GM23338 (cell line): ENCODE data around the gene PARD6A. TPM values are rescaled to one million over a fixed set of nuclear protein-coding genes. Genes with fewer than 3 reads are reported as not detected.

Source experiments
- ATAC-seq: fragments of 200-7000 bp; cut with Tn5 transposase; 3 replicates; pipeline ENCODE4 v1.9.1; 2020
- DNase-seq: peaks from one replicate; pipeline ENCODE4 v3.0.0-alpha.2; 2015; ENCODE audit warnings: low spot score
- H2AFZ ChIP-seq: fragments of 200-600 bp; sonication (generic); 2 replicates; pipeline ENCODE4 v1.8.0; 2016; ENCODE audit warnings: antibody characterized with exemption, mild to moderate bottlenecking, moderate library complexity
- H3F3A ChIP-seq: fragments of 200-600 bp; sonication (generic); replicated peaks from 2 replicates; pipeline ENCODE4 v1.8.0; 2017; ENCODE audit warnings: antibody characterized with exemption, mixed run types, low read depth
- H3K27ac ChIP-seq: fragments of 200-600 bp; sonication (generic); 2 replicates; pipeline ENCODE4 v1.6.1; 2016; ENCODE audit warnings: low read depth
- H3K27me3 ChIP-seq: fragments of 200-600 bp; sonication (generic); 2 replicates; pipeline ENCODE4 v1.8.0; 2016; ENCODE audit warnings: mild to moderate bottlenecking, mixed run types, moderate library complexity; ENCODE audit not compliant: insufficient read depth
- H3K36me3 ChIP-seq: fragments of 200-600 bp; sonication (generic); 2 replicates; pipeline ENCODE4 v1.8.0; 2016; ENCODE audit warnings: mild to moderate bottlenecking; ENCODE audit not compliant: insufficient read depth
- H3K4me1 ChIP-seq: fragments of 200-600 bp; sonication (generic); 2 replicates; pipeline ENCODE4 v1.8.0; 2016; ENCODE audit warnings: mild to moderate bottlenecking, moderate library complexity; ENCODE audit not compliant: insufficient read depth
- H3K4me2 ChIP-seq: fragments of 200-600 bp; sonication (generic); 2 replicates; pipeline ENCODE4 v1.7.1; 2017; ENCODE audit warnings: mixed run types
- H3K4me3 ChIP-seq: fragments of 200-600 bp; sonication (generic); 2 replicates; pipeline ENCODE4 v1.6.1; 2016; ENCODE audit warnings: mixed run types
- H3K79me2 ChIP-seq: fragments of 200-600 bp; sonication (generic); replicated peaks from 2 replicates; pipeline ENCODE4 v1.8.0; 2017; ENCODE audit warnings: mild to moderate bottlenecking; ENCODE audit not compliant: insufficient read depth
- H3K9me2 ChIP-seq: fragments of 200-600 bp; sonication (generic); 2 replicates; pipeline ENCODE4 v1.8.0; 2017; ENCODE audit not compliant: insufficient read depth
- H4K20me1 ChIP-seq: fragments of 200-600 bp; sonication (generic); replicated peaks from 2 replicates; pipeline ENCODE4 v1.8.0; 2017; ENCODE audit warnings: mild to moderate bottlenecking; ENCODE audit not compliant: insufficient read depth
- H3K27ac Mint-ChIP-seq: 2 replicates; pipeline ENCODE4 v1.8.0; 2020; ENCODE audit warnings: inconsistent platforms, mild to moderate bottlenecking, moderate library complexity, mixed read lengths
- H3K27me3 Mint-ChIP-seq: 3 replicates; pipeline ENCODE4 v1.8.0; 2022; ENCODE audit warnings: low read depth, mild to moderate bottlenecking, moderate library complexity, mixed read lengths, inconsistent platforms; ENCODE audit not compliant: insufficient read depth, poor library complexity
- H3K36me3 Mint-ChIP-seq: 3 replicates; pipeline ENCODE4 v1.8.0; 2021; ENCODE audit warnings: low read depth, mild to moderate bottlenecking, inconsistent platforms, moderate library complexity, mixed read lengths
- H3K4me1 Mint-ChIP-seq: 3 replicates; pipeline ENCODE4 v1.8.0; 2020; ENCODE audit warnings: mild to moderate bottlenecking, inconsistent platforms, mixed read lengths
- H3K4me3 Mint-ChIP-seq: 3 replicates; pipeline ENCODE4 v1.8.0; 2021; ENCODE audit warnings: moderate library complexity, mild to moderate bottlenecking, inconsistent platforms, mixed read lengths
- H3K9me3 Mint-ChIP-seq: 3 replicates; pipeline ENCODE4 v1.8.0; 2020; ENCODE audit warnings: moderate library complexity, mild to moderate bottlenecking, inconsistent platforms, mixed read lengths
- CREB1 ChIP-seq: fragments of 250-450 bp; sonication (Bioruptor Pico); IDR thresholded peaks from 2 replicates; pipeline ENCODE4 v1.5.0; 2020; ENCODE audit warnings: low read depth, mild to moderate bottlenecking, moderate library complexity
- CTCF ChIP-seq, 2 experiments: fragments of 200-600 bp in 1 of 2; sonication (generic) in 1 of 2; conservative IDR thresholded peaks; 2 replicates each; pipeline versions ENCODE4 v1.5.1 to v1.6.1; 2016 to 2017; ENCODE audit warnings: antibody characterized with exemption in 2 of 2, low read depth in 2 of 2, mild to moderate bottlenecking in 2 of 2, moderate library complexity in 1 of 2
- EZH2 ChIP-seq: fragments of 200-600 bp; sonication (generic); IDR thresholded peaks from one replicate; pipeline ENCODE4 v1.8.0; 2017; ENCODE audit warnings: antibody characterized with exemption, mild to moderate bottlenecking, low read depth; ENCODE audit not compliant: unreplicated experiment
- EZH2phosphoT487 ChIP-seq: fragments of 200-600 bp; sonication (generic); IDR thresholded peaks from one replicate; pipeline ENCODE4 v1.8.1; 2018; ENCODE audit warnings: antibody characterized with exemption; ENCODE audit not compliant: unreplicated experiment
- NANOG ChIP-seq: IDR thresholded peaks from 2 replicates; pipeline ENCODE4 v1.6.1; 2016; ENCODE audit warnings: antibody characterized with exemption, borderline replicate concordance
- POLR2AphosphoS5 ChIP-seq: IDR thresholded peaks from 2 replicates; pipeline ENCODE4 v1.6.1; 2016; ENCODE audit warnings: antibody characterized with exemption, low read depth
- ZNF462 ChIP-seq: fragments of 250-450 bp; sonication (Bioruptor Pico); IDR thresholded peaks from 2 replicates; pipeline ENCODE4 v1.5.0; 2020; ENCODE audit warnings: mild to moderate bottlenecking, moderate library complexity
- long read RNA-seq: library from polyadenylated mRNA; unstranded; transcript quantifications from one replicate; pipeline ENCODE4 v2.0.0, GENCODE V29; 2020; ENCODE audit not compliant: unreplicated experiment
- polyA plus RNA-seq: library from polyadenylated mRNA; unstranded; fragments of >200 nt; fragmentation: Nextera tagmentation; extraction: Ambion mirVana; gene quantifications from 2 replicates; pipeline ENCODE4 v1.2.1, GENCODE V29; 2016
- total RNA-seq: library from RNA; depleted of rRNA; stranded (reverse); fragments of >200 nt; shearing (Covaris generic); gene quantifications from 2 replicates; pipeline ENCODE4 v1.2.3, GENCODE V29; 2014; rRNA removed

Gene PARD6A
- total RNA-seq (15.1 and 15.7 TPM in 2 replicates), polyA plus RNA-seq (9.1 and 11.1 TPM in 2 replicates)
- long read RNA-seq, transcript PARD6A-202 (3 exons, 1,260 nt): major isoform, 8 of 12 reads
- long read RNA-seq, partial matches to known transcripts: 1 of 12 reads
- long read RNA-seq, other reads (novel, unspliced or antisense): 1 of 12 reads

GRCh38 chr16:67660564-67661028 lies at the start of gene PARD6A:
Gene PARD6A, plus strand, starts transcription at chr16:67660960. Its CDS starts 79 bp downstream, at chr16:67661039.
- H4K20me1 ChIP-seq: peaks cover 5% of the 10 kb centered on the region; the same call in 1 of the 2 replicates
- H3K4me2 ChIP-seq: peak within 1 kb of the TSS; percentile 99
- peaks cover 31% of the 10 kb centered on the region for H3K27me3 Mint-ChIP-seq
- peaks cover 7% of the 10 kb centered on the region; the same call in 1 of the 2 replicates for H3K4me1 ChIP-seq
- DNase-seq (peak; percentile 99), ATAC-seq (peak; percentile 58)
- peak within 1 kb of the TSS; percentile 72 for H3K27ac ChIP-seq
- H2AFZ ChIP-seq: peak within 1 kb of the TSS; percentile 99
- no peaks in the 10 kb centered on the region for H3K36me3 ChIP-seq
- H3K4me3 Mint-ChIP-seq: peak within 1 kb of the TSS; percentile 90
- H3K27me3 ChIP-seq: 0 out of 2 replicates have a peak, but pooled peaks cover 3% of the 10 kb centered on the region
- H3K4me3 ChIP-seq: peak within 1 kb of the TSS; percentile 99
- no peaks in the 10 kb centered on the region for H3K9me2 ChIP-seq
- H3K27ac Mint-ChIP-seq: peak within 1 kb of the TSS; percentile 98
- no peaks in the 10 kb centered on the region; the same call in 2 of the 3 replicates for H3K9me3 Mint-ChIP-seq
- TF ChIP-seq CREB1 (peak; percentile 96), POLR2AphosphoS5 (peak; percentile 43), ZNF462 (CRISPR knock-in tag) (no peak), EZH2 (no peak)
- H3K4me1 Mint-ChIP-seq: peaks cover 16% of the 10 kb centered on the region
- H3F3A ChIP-seq: peaks cover 23% of the 10 kb centered on the region
- H3K36me3 Mint-ChIP-seq: peaks cover 6% of the 10 kb centered on the region
- no peaks in the 10 kb centered on the region for H3K79me2 ChIP-seq

- H3F3A ChIP-seq: peaks cover 10% of the 10 kb centered on the region; the same call in 1 of the 2 replicates
- no peaks in the 10 kb centered on the region for H3K4me1 ChIP-seq
- no peaks in the 10 kb centered on the region for H3K4me1 Mint-ChIP-seq
- H3K4me3 ChIP-seq: no peak overlapping the region
- DNase-seq: peak; percentile 85
- H3K79me2 ChIP-seq: peaks cover 7% of the 10 kb centered on the region
- H3K4me3 Mint-ChIP-seq: no peak overlapping the region
- ATAC-seq: peak; percentile 94
- H3K27me3 Mint-ChIP-seq: no peaks in the 10 kb centered on the region
- H3K27ac Mint-ChIP-seq: no peak overlapping the region
- H4K20me1 ChIP-seq: peaks cover 10% of the 10 kb centered on the region
- H3K27me3 ChIP-seq: no peaks in the 10 kb centered on the region
- no peaks in the 10 kb centered on the region for H3K9me2 ChIP-seq
- peaks cover 67% of the 10 kb centered on the region for H3K36me3 Mint-ChIP-seq
- TF ChIP-seq CTCF (conservative IDR thresholded peaks at IDR 0.05; ENCODE audit: low read depth in 2 of 2) (peak; percentile 72 to 75), CREB1 (0 out of 2 replicates have a peak, but pooled peaks have one; percentile 12), POLR2AphosphoS5 (no peak), EZH2phosphoT487 (no peak), NANOG (no peak)
- no peak overlapping the region for H2AFZ ChIP-seq
- no peaks in the 10 kb centered on the region for H3K9me3 Mint-ChIP-seq
- no peak overlapping the region for H3K4me2 ChIP-seq
- peaks cover 25% of the 10 kb centered on the region for H3K36me3 ChIP-seq
- 0 out of 2 replicates have a peak overlapping the region, but pooled peaks have one; percentile 39 for H3K27ac ChIP-seq
These were observed 47.0 kb upstream of the PARD6A start for GRCh38 chr16:67613808-67614207.
